ENCODE results near the gene TEKT5. TPM values are rescaled to one million over a fixed set of nuclear protein-coding genes. Genes with fewer than 3 reads are reported as not detected.

The TEKT5 gene
- 0.65 TPM in 1 of 2 replicates, not detected in the other for total RNA-seq

GRCh38 chr16:10694830-10695229 lies at the start of gene TEKT5:
Gene TEKT5 (minus strand): TSS chr16:10694930. CDS start chr16:10694873, 57 bp downstream.

GRCh38 chr16:10743610-10744369 lies 49.1 kb upstream of the TEKT5 start, which contains the start of gene NUBP1:
Gene NUBP1 (plus strand): TSS chr16:10743842. CDS start chr16:10743864, 22 bp downstream.

GRCh38 chr16:10579965-10580882 lies 114.5 kb downstream of the TEKT5 start, which contains the start of gene EMP2:
Gene EMP2 (minus strand): TSS chr16:10580598. CDS start chr16:10547617, 32,981 bp downstream.

Small RNA genes within 50 kb of the gene (small RNA-seq; reads per million reads assigned to genes)
- gene MTND4LP24 (not detected), gene MTND6P33 (not detected)

Other genes with a start within 250 kb of the TEKT5 start
- gene EMP2, start 114.3 kb downstream of the TEKT5 start, total RNA-seq: 18.9 and 20.2 TPM in 2 replicates
- gene NUBP1, start 48.9 kb upstream of the TEKT5 start, total RNA-seq: 20.8 and 21.2 TPM in 2 replicates
- gene TVP23A, start 123.9 kb upstream of the TEKT5 start, total RNA-seq: not detected in 2 replicates
- gene CIITA, start 182.3 kb upstream of the TEKT5 start, total RNA-seq: 0.10 TPM in 1 of 2 replicates, not detected in the other
- gene DEXI, start 247.5 kb upstream of the TEKT5 start, total RNA-seq: 44.0 and 46.1 TPM in 2 replicates
- 27.4 and 28.8 TPM in 2 replicates for gene CLEC16A, start 249.6 kb upstream of the TEKT5 start, total RNA-seq

Data from vein endothelial cell (primary cell).